Measurements from ENCODE around the gene PPFIBP2. TPM values are rescaled to one million over a fixed set of nuclear protein-coding genes. Genes with fewer than 3 reads are reported as not detected.

PPFIBP2 gene
- total and polyA plus RNA-seq, 4 donors: 14.1 to 35.6 (median 24.7) TPM

DNA sequence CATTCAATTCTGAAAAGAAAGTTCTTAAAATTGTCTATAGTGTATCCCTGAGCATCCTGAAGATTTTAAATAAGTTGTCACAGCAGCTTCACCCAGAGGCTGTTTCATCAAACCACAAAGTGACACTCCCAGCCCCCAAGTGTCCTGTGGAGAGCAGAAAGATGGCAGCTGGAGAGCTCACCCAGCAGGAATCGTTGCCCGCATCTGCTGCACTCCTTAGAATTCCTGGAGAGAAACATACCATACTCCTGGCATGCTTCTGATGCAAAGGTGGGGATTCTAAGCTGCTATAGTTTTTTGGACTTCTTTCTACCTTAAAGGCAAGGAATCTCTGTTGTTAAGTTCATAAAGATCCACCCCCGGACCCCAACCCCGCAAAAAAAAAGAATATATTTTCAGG lies 173.0 kb downstream of the PPFIBP2 start:
- DNase-seq (no peak), ATAC-seq (ENCODE audit: low FRiP score) (no peak)
- Histone ChIP-seq H3K9me3 (ENCODE audit: control insufficient read depth, low read length) (no peaks in the 10 kb centered on the region), H3K27me3 (ENCODE audit: control insufficient read depth in 1 of 2, insufficient read depth in 2 of 2, low read length in 1 of 2) (no peaks in the 10 kb centered on the region), H3K4me1 (ENCODE audit: control insufficient read depth in 1 of 2, insufficient read depth in 2 of 2, low read length in 2 of 2) (peaks cover 0 to 3% of the 10 kb centered on the region in 2 donors), H3K4me3 (ENCODE audit: low read length in 2 of 2) (no peak overlapping the region), H3K36me3 (ENCODE audit: control insufficient read depth in 1 of 2, insufficient read depth in 2 of 2, low read length in 1 of 2) (peaks cover 0 to 2% of the 10 kb centered on the region in 2 donors), H3K27ac (ENCODE audit: low read depth in 1 of 2, low read length in 2 of 2) (no peak overlapping the region)
- 92 to 94% methylated on average over 4 of the region's 4 CpGs for WGBS, 2 donors
- intact Hi-C loops (cut with DNase I): loop anchor here in 1 of 2 donors (5.0 kb wide), 1 partner anchor 114 kb away; no protein-coding TSS in a partner anchor

- peaks cover 0 to 2% of the 10 kb centered on the region in 2 donors for H3K36me3 ChIP-seq (ENCODE audit: control insufficient read depth in 1 of 2, insufficient read depth in 2 of 2, low read length in 1 of 2)
- H3K27ac ChIP-seq (ENCODE audit: low read depth in 1 of 2, low read length in 2 of 2): no peak overlapping the region
- DNase-seq (no peak), ATAC-seq (ENCODE audit: low FRiP score) (no peak)
- H3K4me3 ChIP-seq (ENCODE audit: low read length in 2 of 2): no peak overlapping the region
- H3K27me3 ChIP-seq (ENCODE audit: control insufficient read depth in 1 of 2, insufficient read depth in 2 of 2, low read length in 1 of 2): no peaks in the 10 kb centered on the region
- no peaks in the 10 kb centered on the region for H3K9me3 ChIP-seq (ENCODE audit: control insufficient read depth, low read length)
- intact Hi-C loops (cut with DNase I): loop anchor here in 1 of 2 donors (5.0 kb wide), 1 partner anchor 115 kb away; no protein-coding TSS in a partner anchor
- 95 to 100% methylated on average over 1 of the region's 1 CpG for WGBS, 2 donors
- H3K4me1 ChIP-seq (ENCODE audit: control insufficient read depth in 1 of 2, insufficient read depth in 2 of 2, low read length in 2 of 2): peaks cover 0 to 3% of the 10 kb centered on the region in 2 donors
Observed at GRCh38 chr11:7687386-7687785, 173.6 kb downstream of the PPFIBP2 start.

GRCh38 chr11:7688238-7688826 lies 174.5 kb downstream of the PPFIBP2 start:
- Histone ChIP-seq H3K27me3 (ENCODE audit: control insufficient read depth in 1 of 2, insufficient read depth in 2 of 2, low read length in 1 of 2) (no peaks in the 10 kb centered on the region), H3K4me1 (ENCODE audit: control insufficient read depth in 1 of 2, insufficient read depth in 2 of 2, low read length in 2 of 2) (peaks cover 0 to 3% of the 10 kb centered on the region in 2 donors), H3K36me3 (ENCODE audit: control insufficient read depth in 1 of 2, insufficient read depth in 2 of 2, low read length in 1 of 2) (peaks cover 0 to 2% of the 10 kb centered on the region in 2 donors), H3K4me3 (ENCODE audit: low read length in 2 of 2) (no peak overlapping the region), H3K9me3 (ENCODE audit: control insufficient read depth, low read length) (no peaks in the 10 kb centered on the region), H3K27ac (ENCODE audit: low read depth in 1 of 2, low read length in 2 of 2) (no peak overlapping the region)
- WGBS, 2 donors: 15 to 19% methylated on average over 4 of the region's 4 CpGs
- ATAC-seq (ENCODE audit: low FRiP score) (no peak), DNase-seq (no peak)
- intact Hi-C loops (cut with DNase I): loop anchor here in 1 of 2 donors (5.0 kb wide), 1 partner anchor 116 kb away; no protein-coding TSS in a partner anchor

GRCh38 chr11:7689239-7689638 lies 175.4 kb downstream of the PPFIBP2 start:
- H3K4me3 ChIP-seq (ENCODE audit: low read length in 2 of 2): no peak overlapping the region
- intact Hi-C loops (cut with DNase I): loop anchor here in 1 of 2 donors (5.0 kb wide), 1 partner anchor 117 kb away; no protein-coding TSS in a partner anchor
- no peaks in the 10 kb centered on the region for H3K27me3 ChIP-seq (ENCODE audit: control insufficient read depth in 1 of 2, insufficient read depth in 2 of 2, low read length in 1 of 2)
- ATAC-seq (ENCODE audit: low FRiP score) (no peak), DNase-seq (no peak)
- H3K36me3 ChIP-seq (ENCODE audit: control insufficient read depth in 1 of 2, insufficient read depth in 2 of 2, low read length in 1 of 2): peaks cover 0 to 2% of the 10 kb centered on the region in 2 donors
- WGBS, 2 donors: 61 to 89% methylated on average over 4 of the region's 4 CpGs
- H3K4me1 ChIP-seq (ENCODE audit: control insufficient read depth in 1 of 2, insufficient read depth in 2 of 2, low read length in 2 of 2): peaks cover 0 to 3% of the 10 kb centered on the region in 2 donors
- no peaks in the 10 kb centered on the region for H3K9me3 ChIP-seq (ENCODE audit: control insufficient read depth, low read length)
- no peak overlapping the region for H3K27ac ChIP-seq (ENCODE audit: low read depth in 1 of 2, low read length in 2 of 2)

DNA sequence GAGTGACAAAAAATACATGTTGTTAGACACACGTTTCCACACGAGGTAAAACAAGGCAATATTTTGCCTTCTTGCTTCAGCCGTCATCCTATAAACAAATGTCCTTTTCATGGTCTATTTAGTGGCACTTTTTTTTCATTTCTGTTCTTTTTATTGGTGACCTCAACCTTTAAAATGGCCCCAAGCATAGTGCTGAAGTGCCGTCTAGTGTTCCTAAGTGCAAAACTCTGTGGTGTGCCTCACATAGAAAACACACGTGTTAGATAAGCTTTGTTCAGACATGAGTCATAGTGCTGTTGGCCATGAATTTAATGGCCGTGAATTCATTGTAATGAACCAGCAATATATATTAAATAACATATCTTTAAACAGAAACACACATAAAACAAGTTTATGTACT lies 176.8 kb downstream of the PPFIBP2 start:
- 49 to 67% methylated on average over 6 of the region's 6 CpGs for WGBS, 2 donors
- ATAC-seq (ENCODE audit: low FRiP score) (no peak), DNase-seq (no peak)
- Histone ChIP-seq H3K36me3 (ENCODE audit: control insufficient read depth in 1 of 2, insufficient read depth in 2 of 2, low read length in 1 of 2) (peaks cover 0 to 2% of the 10 kb centered on the region in 2 donors), H3K4me1 (ENCODE audit: control insufficient read depth in 1 of 2, insufficient read depth in 2 of 2, low read length in 2 of 2) (peaks cover 0 to 3% of the 10 kb centered on the region in 2 donors), H3K27ac (ENCODE audit: low read depth in 1 of 2, low read length in 2 of 2) (no peak overlapping the region), H3K9me3 (ENCODE audit: control insufficient read depth, low read length) (no peaks in the 10 kb centered on the region), H3K4me3 (ENCODE audit: low read length in 2 of 2) (no peak overlapping the region), H3K27me3 (ENCODE audit: control insufficient read depth in 1 of 2, insufficient read depth in 2 of 2, low read length in 1 of 2) (no peaks in the 10 kb centered on the region)
- intact Hi-C loops (cut with DNase I): loop anchor here in 1 of 2 donors (10.0 kb wide), 2 partner anchors 294 to 596 kb away; partner anchors contain the start of gene EIF3F

GRCh38 chr11:7691759-7692350 lies 178.1 kb downstream of the PPFIBP2 start:
- peaks cover 0 to 2% of the 10 kb centered on the region in 2 donors for H3K36me3 ChIP-seq (ENCODE audit: control insufficient read depth in 1 of 2, insufficient read depth in 2 of 2, low read length in 1 of 2)
- ATAC-seq (ENCODE audit: low FRiP score): no peak
- no peaks in the 10 kb centered on the region for H3K27me3 ChIP-seq (ENCODE audit: control insufficient read depth in 1 of 2, insufficient read depth in 2 of 2, low read length in 1 of 2)
- intact Hi-C loops (cut with DNase I): loop anchor here in 1 of 2 donors (10.0 kb wide), 2 partner anchors 293 to 597 kb away; partner anchors contain the start of gene EIF3F
- WGBS, 2 donors: 88% methylated on average over 6 of the region's 6 CpGs
- DNase-seq: no peak
- H3K4me3 ChIP-seq (ENCODE audit: low read length in 2 of 2): no peak overlapping the region
- no peaks in the 10 kb centered on the region for H3K9me3 ChIP-seq (ENCODE audit: control insufficient read depth, low read length)
- H3K4me1 ChIP-seq (ENCODE audit: control insufficient read depth in 1 of 2, insufficient read depth in 2 of 2, low read length in 2 of 2): peaks cover 0 to 3% of the 10 kb centered on the region in 2 donors
- no peak overlapping the region for H3K27ac ChIP-seq (ENCODE audit: low read depth in 1 of 2, low read length in 2 of 2)

GRCh38 chr11:7692426-7692825 lies 178.6 kb downstream of the PPFIBP2 start:
- H3K9me3 ChIP-seq (ENCODE audit: control insufficient read depth, low read length): no peaks in the 10 kb centered on the region
- no peak for DNase-seq
- H3K36me3 ChIP-seq (ENCODE audit: control insufficient read depth in 1 of 2, insufficient read depth in 2 of 2, low read length in 1 of 2): peaks cover 0 to 2% of the 10 kb centered on the region in 2 donors
- no peak overlapping the region for H3K4me3 ChIP-seq (ENCODE audit: low read length in 2 of 2)
- 93 to 97% methylated on average over 3 of the region's 3 CpGs for WGBS, 2 donors
- no peaks in the 10 kb centered on the region for H3K27me3 ChIP-seq (ENCODE audit: control insufficient read depth in 1 of 2, insufficient read depth in 2 of 2, low read length in 1 of 2)
- peaks cover 0 to 3% of the 10 kb centered on the region in 2 donors for H3K4me1 ChIP-seq (ENCODE audit: control insufficient read depth in 1 of 2, insufficient read depth in 2 of 2, low read length in 2 of 2)
- no peak overlapping the region for H3K27ac ChIP-seq (ENCODE audit: low read depth in 1 of 2, low read length in 2 of 2)
- no peak for ATAC-seq (ENCODE audit: low FRiP score)
- intact Hi-C loops (cut with DNase I): loop anchor here in 1 of 2 donors (10.0 kb wide), 2 partner anchors 292 to 598 kb away; partner anchors contain the start of gene EIF3F

GRCh38 chr11:7694235-7694634 lies 180.4 kb downstream of the PPFIBP2 start:
- no peaks in the 10 kb centered on the region for H3K27me3 ChIP-seq (ENCODE audit: control insufficient read depth in 1 of 2, insufficient read depth in 2 of 2, low read length in 1 of 2)
- H3K4me1 ChIP-seq (ENCODE audit: control insufficient read depth in 1 of 2, insufficient read depth in 2 of 2, low read length in 2 of 2): no peaks in the 10 kb centered on the region
- peaks cover 0 to 2% of the 10 kb centered on the region in 2 donors for H3K36me3 ChIP-seq (ENCODE audit: control insufficient read depth in 1 of 2, insufficient read depth in 2 of 2, low read length in 1 of 2)
- no peak for ATAC-seq (ENCODE audit: low FRiP score)
- DNase-seq: no peak
- no peaks in the 10 kb centered on the region for H3K9me3 ChIP-seq (ENCODE audit: control insufficient read depth, low read length)
- no peak overlapping the region for H3K27ac ChIP-seq (ENCODE audit: low read depth in 1 of 2, low read length in 2 of 2)
- intact Hi-C loops (cut with DNase I): loop anchor here in 1 of 2 donors (10.0 kb wide), 2 partner anchors 291 to 599 kb away; partner anchors contain the start of gene EIF3F
- no peak overlapping the region for H3K4me3 ChIP-seq (ENCODE audit: low read length in 2 of 2)
- WGBS, 2 donors: 88 to 89% methylated on average over 3 of the region's 3 CpGs

Measured in aorta (tissue), 5 donors.